DMS 273 treated with DMSO at 0.1 percent for 48 hours (cell line): ENCODE measurements around the gene AGMAT.

Source experiments
- DNase-seq: peaks from one replicate; lab custom pipeline; 2025; lab: John Stamatoyannopoulos, UW

The AGMAT gene

DNA sequence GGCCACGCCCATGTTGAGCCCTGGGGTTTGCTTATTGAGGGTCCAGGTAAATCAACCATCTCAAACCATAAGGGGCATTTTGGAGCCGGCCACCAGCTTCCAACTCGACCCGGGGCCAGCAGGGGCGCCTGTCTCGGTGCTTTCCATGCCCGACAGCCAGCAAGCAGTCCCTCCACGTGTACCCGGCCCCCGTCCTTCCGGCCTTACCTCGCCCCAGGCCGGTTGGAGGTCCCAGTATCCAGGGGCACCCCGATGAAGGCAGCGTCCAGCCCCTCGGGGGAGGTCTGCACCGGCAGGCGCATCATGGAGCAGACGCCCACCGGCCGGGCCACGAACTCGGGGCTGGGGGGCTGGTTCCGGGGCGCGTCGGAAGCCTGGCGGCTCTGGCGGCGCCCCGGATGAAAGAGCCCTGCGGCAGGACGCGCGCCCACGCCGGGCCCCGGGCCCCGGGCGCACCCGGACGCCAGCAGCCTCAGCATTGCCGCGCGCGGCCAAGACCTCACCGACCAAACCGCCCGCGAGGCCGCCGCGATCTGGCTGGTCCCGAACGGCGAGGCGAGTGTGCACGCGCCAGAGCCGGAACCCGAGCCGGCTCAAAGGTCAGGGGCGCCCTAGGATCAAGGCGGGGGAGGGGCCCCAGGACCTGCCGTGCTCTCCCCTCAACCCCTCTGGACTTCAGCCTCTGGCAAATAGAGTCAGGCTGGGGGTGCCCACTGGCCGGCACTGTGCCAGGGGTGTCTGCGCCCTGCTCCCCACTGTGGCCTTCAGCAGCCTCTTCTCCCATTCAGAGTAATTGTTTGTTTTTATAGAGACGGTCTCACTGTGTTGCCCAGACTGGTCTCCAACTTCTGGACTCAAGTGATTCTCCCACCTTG, at the start of gene AGMAT:
TSS of gene AGMAT (minus strand) at position 563 of the 875 bp plus-strand sequence. CDS start at position 479, 84 bp downstream.
- no peak for DNase-seq

DNA sequence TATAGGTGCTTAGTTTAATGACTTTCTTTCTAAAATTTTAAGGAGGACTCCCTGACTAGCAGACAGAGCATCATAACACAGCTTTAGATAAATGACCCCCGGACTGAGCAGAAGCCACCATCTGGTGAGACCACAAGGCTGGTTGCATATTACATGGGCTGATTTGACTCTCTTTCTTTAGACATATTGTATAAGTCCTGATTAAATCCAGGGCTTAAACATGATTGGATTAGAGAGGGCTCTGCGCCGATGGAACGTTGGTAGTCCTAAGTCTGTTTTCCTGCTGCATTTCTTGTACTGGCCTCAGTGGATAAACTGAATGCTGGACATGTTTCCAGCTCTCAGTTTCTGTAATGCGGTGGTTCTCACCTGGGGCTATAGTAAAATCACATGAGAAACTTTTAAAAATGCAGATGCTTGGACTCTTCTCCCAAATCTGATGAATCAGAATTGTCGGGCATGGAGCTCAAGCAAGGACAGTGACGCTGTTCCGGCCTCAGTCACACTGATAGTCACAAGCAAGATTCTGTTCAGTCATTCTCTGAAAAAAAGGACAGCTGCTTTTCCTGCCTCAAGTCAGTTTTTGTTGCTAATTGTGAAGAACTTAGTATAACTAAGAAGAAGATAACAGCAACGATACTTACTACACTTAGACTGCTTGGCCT, 49.0 kb upstream of the AGMAT start:
- no peak for DNase-seq

DNA sequence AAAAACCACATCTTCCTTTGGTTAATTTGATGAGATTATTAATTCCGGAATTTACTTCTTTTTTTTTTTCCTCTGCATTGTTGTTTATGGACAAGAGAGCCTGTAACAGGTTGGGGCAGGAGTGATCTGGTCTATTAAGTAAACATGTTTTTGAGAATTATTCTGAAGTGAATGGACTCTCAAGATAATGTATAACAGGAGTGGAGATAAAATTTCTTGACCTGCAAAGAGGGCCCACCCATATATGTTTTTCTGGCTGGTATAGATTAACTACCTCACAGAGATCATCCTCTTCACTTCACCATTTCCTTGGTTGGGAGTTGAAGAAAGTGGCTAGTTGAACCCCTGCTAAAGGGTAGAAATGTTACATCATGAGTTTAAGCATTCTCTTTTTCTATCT, 43.2 kb upstream of the AGMAT start:
- DNase-seq: no peak

DNA sequence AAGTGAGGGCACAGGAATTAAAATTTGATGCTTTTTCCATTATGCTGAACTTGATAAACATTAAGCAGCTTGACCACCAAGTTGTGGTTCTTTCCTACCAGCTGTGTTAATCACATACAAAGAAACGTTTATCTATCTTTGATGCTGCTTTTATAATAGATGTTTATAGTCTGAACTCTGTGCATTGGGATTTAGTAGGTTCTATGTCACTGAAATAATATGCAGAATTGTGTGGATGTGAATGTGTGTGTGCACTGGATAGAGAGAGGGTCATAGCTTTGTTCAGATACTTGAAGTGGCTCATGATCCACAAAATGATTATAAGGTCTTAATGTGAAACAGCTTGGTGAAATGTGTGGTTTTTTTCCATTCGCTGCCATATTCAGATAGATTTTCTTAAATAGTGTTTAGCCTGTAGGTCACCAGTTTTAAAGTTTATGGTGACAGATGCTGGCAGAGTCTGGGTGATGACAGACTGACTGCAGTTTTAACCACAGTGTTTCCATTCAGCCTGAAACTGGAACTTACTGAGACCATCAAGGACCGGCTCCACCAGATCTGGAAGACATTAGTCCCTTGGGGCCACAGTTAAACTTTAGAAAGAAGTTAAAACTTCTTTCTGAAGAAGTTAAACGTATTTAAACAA, 42.6 kb upstream of the AGMAT start:
- DNase-seq: no peak

GRCh38 chr1:15626269-15626950, 41.6 kb upstream of the AGMAT start:
- no peak for DNase-seq

DNA sequence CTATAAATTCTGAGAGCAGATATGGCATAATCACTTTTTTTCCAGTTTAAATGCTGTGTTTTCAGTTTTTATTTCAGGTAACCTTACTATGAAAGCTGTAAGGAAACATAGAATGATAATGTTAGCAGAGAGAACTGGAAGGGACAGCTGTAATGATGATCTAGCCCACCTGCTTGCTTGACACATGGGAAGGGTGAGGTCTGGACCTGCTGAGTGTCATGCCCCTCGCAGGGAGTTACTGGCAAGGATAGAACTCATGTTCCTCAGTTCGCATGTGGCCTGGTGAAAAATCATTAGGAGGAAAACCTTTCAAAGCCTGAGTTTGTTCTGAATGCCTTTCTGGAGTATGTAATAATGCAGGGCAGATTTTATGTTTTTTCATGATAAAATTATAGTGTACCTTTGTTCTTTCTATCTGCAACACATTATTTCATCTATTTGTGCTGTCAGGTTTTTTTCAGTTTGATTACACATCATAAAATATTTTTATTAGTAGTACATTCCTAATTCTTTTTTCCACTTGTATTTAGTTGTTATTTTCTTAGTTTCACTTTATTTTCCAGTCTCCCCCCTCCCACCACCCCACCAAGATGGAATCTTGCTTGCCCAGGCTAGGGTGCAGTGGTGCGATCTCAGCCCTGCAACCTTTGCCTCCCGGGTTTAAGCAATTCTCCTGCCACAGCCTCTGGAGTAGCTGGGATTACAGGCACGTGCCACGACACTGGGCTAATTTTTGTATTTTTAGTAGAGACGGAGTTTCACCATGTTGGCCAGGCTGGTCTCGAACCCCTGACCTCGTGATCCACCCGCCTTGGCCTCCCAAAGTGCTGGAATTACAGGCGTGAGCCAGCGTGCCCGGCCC, 40.4 kb upstream of the AGMAT start:
- DNase-seq: no peak

- no peak for DNase-seq
These were observed 39.4 kb upstream of the AGMAT start for GRCh38 chr1:15624133-15624714.

GRCh38 chr1:15623435-15623834, 38.6 kb upstream of the AGMAT start:
- DNase-seq: no peak

DNA sequence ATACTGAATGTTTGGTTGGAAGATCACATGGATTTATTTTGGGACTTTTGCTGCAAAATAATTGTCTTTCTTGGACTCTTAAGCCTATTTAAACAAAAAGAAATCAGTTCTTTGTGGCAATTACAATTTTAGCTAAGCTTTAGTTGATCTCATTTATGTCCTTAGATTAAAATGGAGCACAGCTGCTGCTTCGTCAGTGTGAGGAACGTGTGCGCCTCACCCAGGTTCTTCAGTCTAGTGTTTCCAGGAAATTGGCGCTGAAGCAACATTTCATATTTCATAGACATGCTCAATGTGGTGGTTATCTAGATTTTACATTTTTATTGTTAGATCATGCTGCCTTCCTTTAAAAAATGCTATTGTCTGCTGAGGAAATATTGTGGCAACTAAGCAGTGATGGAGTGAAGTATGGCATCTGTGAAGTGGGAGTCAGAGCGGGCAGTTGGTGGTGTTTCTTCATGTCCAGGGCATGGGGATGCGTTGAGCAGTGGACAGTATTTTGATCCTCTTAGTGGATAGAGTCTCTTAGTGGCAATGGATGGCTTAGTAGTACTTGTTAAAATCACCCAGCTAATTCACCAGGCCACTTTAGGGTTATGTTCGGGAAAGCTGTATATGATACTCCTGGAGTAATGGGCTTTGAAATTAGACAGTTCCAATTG, 38.0 kb upstream of the AGMAT start:
- no peak for DNase-seq

GRCh38 chr1:15621975-15622374, 37.1 kb upstream of the AGMAT start:
- no peak for DNase-seq

DNA sequence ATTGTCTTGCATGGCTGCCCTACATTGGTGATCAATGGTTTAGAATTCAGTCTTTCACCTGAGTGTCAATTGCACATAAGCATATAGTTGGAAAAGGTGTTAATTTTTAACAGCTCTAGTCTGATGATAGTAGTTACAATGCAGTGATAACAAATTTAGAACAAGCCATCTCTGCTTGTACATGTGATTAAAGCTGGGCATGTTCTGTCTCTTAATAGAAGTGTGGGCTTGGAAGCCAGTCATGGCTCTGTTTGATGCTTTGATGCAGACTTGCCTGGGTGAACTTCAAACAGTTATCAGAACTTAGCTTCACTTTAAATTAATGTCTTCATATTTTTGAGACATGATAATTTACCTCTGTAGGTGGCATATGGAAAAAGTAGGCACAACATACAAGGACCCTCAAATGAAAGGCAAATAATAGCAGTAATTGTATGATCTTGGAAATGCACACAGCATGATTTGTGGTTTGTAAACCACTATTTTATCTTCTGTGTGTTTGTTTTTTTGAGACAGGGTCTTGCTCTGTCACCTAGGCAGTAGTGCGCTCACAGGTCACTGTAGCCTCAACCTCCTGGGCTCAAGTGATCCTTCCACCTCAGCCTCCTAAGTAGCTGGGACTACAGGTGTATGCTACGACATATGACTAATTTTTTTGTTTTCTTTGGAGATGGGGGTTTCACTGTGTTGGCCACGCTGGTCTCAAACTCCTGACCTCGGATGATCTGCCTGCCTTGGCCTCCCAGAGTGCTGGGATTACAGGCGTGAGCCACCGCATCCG, 36.2 kb upstream of the AGMAT start:
- no peak for DNase-seq

DNA sequence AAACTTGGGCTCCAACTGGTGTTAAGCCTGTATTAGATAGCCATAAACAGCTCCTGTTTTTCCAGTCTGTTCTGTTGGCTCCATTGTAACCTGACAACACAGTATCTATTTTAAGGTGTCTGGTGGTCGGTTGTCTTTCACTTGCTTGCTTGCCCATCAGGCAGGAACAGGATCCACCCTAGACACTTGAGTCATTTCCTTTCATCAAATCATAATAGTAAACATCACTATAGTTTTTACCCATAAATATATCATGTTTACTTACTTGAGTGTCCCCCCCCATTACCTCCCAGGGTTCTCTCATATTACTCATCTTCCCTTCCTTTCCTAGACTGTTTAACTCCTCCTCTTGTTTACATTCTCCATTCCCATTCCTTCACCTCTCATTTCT, 35.3 kb upstream of the AGMAT start:
- DNase-seq: no peak

GRCh38 chr1:15618655-15619525, 34.0 kb upstream of the AGMAT start:
- DNase-seq: no peak

GRCh38 chr1:15618077-15618654, 33.3 kb upstream of the AGMAT start:
- DNase-seq: no peak

DNA sequence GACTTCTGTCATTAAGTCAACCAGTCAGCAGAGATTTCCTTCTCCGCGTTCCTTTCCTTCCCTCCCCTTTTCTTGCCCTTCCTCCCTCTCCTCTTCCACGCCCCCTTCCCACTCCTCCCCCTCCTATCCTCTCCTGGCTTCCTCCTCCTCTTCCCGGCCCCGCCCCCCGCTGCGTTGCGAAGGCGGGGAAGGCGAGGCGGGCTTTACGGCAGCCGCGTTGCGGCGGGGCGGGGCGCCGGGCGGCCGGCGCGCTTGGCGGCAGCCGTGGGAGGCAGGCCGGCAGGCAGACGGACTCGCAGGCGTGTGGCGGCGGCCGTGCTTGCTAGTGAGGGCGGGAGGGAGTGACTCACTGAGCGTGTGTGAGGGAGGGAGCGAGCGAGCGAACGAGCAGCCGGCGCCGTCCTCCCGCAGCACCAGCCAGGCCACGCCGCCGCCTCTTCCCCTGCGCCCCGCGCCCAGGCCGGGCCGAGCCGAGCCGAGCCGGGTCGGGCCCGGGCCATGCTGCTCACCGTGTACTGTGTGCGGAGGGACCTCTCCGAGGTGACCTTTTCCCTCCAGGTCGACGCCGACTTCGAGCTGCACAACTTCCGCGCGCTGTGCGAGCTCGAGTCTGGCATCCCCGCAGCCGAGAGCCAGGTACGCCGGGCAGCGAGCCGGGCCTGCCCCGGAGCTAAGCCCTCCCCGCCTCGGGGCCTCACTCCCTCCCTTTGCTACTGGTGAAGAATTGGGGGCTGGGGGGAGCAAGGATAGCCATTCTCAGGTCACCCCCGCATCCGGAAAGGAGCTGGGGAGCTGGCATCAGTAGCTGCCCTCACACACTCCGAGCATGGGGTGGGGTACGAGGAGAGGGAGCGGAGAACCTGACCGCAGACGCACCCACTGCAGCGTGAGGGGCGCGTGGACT, 32.6 kb upstream of the AGMAT start, which contains the start of gene DDI2:
TSS of gene DDI2 (plus strand) at position 286 of the 904 bp plus-strand sequence. CDS start at position 499, 213 bp downstream.
- DNase-seq: peak; percentile 93

DNA sequence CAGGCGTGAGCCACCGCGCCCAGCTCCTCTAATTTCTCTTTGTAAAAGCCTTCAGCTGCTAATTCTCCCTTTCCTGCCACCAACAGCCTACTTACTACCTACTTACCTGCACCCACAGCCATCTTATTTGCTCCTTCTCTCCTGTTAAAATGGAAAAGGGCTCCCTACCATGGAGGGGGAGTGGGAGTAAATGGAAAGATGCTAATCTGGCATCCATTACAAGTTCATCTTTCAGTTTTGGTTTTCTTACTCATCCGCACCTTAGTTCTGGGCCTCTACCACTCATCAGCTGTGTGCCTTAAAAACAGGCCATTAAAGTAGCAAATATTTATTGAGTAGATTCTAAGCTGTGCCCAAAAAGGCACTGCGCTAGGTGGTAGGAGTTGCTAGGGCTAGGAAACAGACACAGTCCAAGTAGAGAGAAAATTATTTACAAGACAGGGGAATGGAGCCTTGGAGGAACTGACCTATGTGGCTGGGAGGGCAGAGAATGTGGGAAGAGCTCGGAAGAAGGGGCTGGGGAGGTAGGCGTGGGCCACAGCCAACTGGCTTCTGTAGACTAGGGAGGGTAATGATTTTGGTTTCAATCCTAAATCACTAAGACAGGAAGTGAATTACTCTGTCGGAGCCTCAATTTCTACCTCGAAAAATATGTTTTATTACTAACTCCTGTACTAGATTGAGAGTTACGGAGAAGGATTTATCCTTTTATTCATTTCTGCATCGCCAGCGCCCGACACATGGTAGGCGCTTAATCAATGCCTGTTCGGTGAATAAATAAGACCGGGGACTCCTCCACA, 31.7 kb upstream of the AGMAT start:
- no peak for DNase-seq
